SK-N-SH (cell line): ENCODE measurements around the gene SLC2A9. TPM values are rescaled to one million over a fixed set of nuclear protein-coding genes. Genes with fewer than 3 reads are reported as not detected.

Source experiments
- CTCF ChIA-PET: fragments of 300-600, 350-600 bp; formaldehyde crosslinking; extraction: SDS; loops from one replicate; lab custom pipeline; 2021; lab: Yijun Ruan, JAX
- POLR2A ChIA-PET: fragments of 350-600 bp; sonication (Branson Sonifier 250); formaldehyde crosslinking; extraction: SDS; loops from one replicate; lab custom pipeline; 2020; ENCODE audit warnings: antibody characterized with exemption, inconsistent platforms; lab: Yijun Ruan, JAX
- DNase-seq: peaks from one replicate; pipeline ENCODE4 v3.0.0; 2012
- H2AFZ ChIP-seq: fragments of 200-600 bp; sonication (generic); 2 replicates; pipeline ENCODE4 v1.8.1; 2016; ENCODE audit warnings: antibody characterized with exemption, mild to moderate bottlenecking, low read depth
- H3F3A ChIP-seq: fragments of 200-600 bp; sonication (generic); replicated peaks from 2 replicates; pipeline ENCODE3; 2016; ENCODE audit warnings: antibody characterized with exemption, mild to moderate bottlenecking; ENCODE audit not compliant: insufficient read depth
- H3K27ac ChIP-seq, 2 experiments: fragments of 200-500 bp in 1 of 2; fragments of 200-600 bp in 1 of 2; sonication (Bioruptor generic) in 1 of 2; sonication (generic), shearing (Covaris generic) in 1 of 2; 2 replicates each; pipeline versions ENCODE4 v1.5.1 to v1.6.1; 2014 to 2016; ENCODE audit warnings: low read depth in 2 of 2, inconsistent platforms in 1 of 2, low read length in 1 of 2, mild to moderate bottlenecking in 1 of 2, mixed read lengths in 1 of 2
- H3K27me3 ChIP-seq: fragments of 200-600 bp; sonication (generic), shearing (Covaris generic); 2 replicates; pipeline ENCODE4 v1.6.1; 2016; ENCODE audit warnings: mixed run types; ENCODE audit not compliant: insufficient read depth
- H3K36me3 ChIP-seq, 2 experiments: fragments of 200-500 bp in 1 of 2; fragments of 200-600 bp in 1 of 2; sonication (Bioruptor generic) in 1 of 2; sonication (generic) in 1 of 2; replicated peaks in 1 of 2; 2 replicates each; pipeline versions ENCODE3 to v1.5.1; 2014 to 2016; ENCODE audit warnings: low read length in 1 of 2, mild to moderate bottlenecking in 1 of 2; ENCODE audit not compliant: insufficient read depth in 2 of 2, control insufficient read depth in 1 of 2
- H3K4me1 ChIP-seq, 2 experiments: fragments of 200-500 bp in 1 of 2; fragments of 200-600 bp in 1 of 2; sonication (Bioruptor generic) in 1 of 2; sonication (generic), shearing (Covaris generic) in 1 of 2; 2 replicates each; pipeline versions ENCODE4 v1.5.1 to v1.6.1; 2014 to 2016; ENCODE audit warnings: low read depth in 1 of 2, low read length in 1 of 2, mixed run types in 1 of 2; ENCODE audit not compliant: insufficient read depth in 2 of 2, control insufficient read depth in 1 of 2
- H3K4me2 ChIP-seq: fragments of 200-600 bp; sonication (generic), shearing (Covaris generic); 2 replicates; pipeline ENCODE4 v1.6.1; 2017; ENCODE audit warnings: mixed run types
- H3K4me3 ChIP-seq, 2 experiments: fragments of 200-500 bp in 1 of 2; fragments of 200-600 bp in 1 of 2; sonication (Bioruptor generic) in 1 of 2; sonication (generic), shearing (Covaris generic) in 1 of 2; 2 replicates each; pipeline versions ENCODE4 v1.5.1 to v1.8.1; 2014 to 2016; ENCODE audit warnings: low read depth in 2 of 2, inconsistent platforms in 1 of 2, low read length in 1 of 2, mild to moderate bottlenecking in 1 of 2, mixed read lengths in 1 of 2, moderate library complexity in 1 of 2
- H3K79me2 ChIP-seq: fragments of 200-600 bp; sonication (generic); 2 replicates; pipeline ENCODE4 v1.8.1; 2017; ENCODE audit warnings: mild to moderate bottlenecking; ENCODE audit not compliant: insufficient read depth
- H3K9ac ChIP-seq: fragments of 200-600 bp; sonication (generic); 2 replicates; pipeline ENCODE4 v1.6.1; 2017; ENCODE audit warnings: mixed run types
- H3K9me2 ChIP-seq: fragments of 200-600 bp; sonication (generic); 2 replicates; pipeline ENCODE4 v1.6.1; 2017; ENCODE audit warnings: mixed run types
- H3K9me3 ChIP-seq: fragments of 200-600 bp; sonication (generic); 2 replicates; pipeline ENCODE4 v1.6.1; 2017; ENCODE audit warnings: mixed run types, mild to moderate bottlenecking, moderate library complexity
- H4K20me1 ChIP-seq: fragments of 200-600 bp; sonication (generic); 2 replicates; pipeline ENCODE4 v1.6.1; 2017; ENCODE audit warnings: mild to moderate bottlenecking, mixed run types; ENCODE audit not compliant: insufficient read depth
- EP300 ChIP-seq, 2 experiments: IDR thresholded peaks; 2 replicates each; pipeline versions ENCODE4 v1.4.0 to v1.6.1; 2012; ENCODE audit warnings: borderline replicate concordance in 1 of 2, low read depth in 1 of 2, low read length in 1 of 2
- EZH2phosphoT487 ChIP-seq: fragments of 200-600 bp; sonication (generic); IDR thresholded peaks from 2 replicates; pipeline ENCODE4 v1.6.1; 2017; ENCODE audit warnings: low read depth, mixed run types, mild to moderate bottlenecking, antibody characterized with exemption, moderate library complexity, borderline replicate concordance
- FOXJ3 ChIP-seq: sonication (generic); formaldehyde crosslinking; IDR thresholded peaks from 2 replicates; pipeline ENCODE4 v1.5.1; 2020; ENCODE audit warnings: mild to moderate bottlenecking, missing genetic modification reagents
- FOXM1 ChIP-seq: IDR thresholded peaks from 2 replicates; pipeline ENCODE4 v1.4.0; 2012; ENCODE audit warnings: low read depth, mild to moderate bottlenecking
- GATA2 ChIP-seq: sonication (generic); formaldehyde crosslinking; IDR thresholded peaks from 2 replicates; pipeline ENCODE4 v1.5.0; 2020; ENCODE audit warnings: mild to moderate bottlenecking, missing genetic modification reagents
- JUND ChIP-seq: IDR thresholded peaks from 2 replicates; pipeline ENCODE4 v1.4.0; 2012
- MAX ChIP-seq: IDR thresholded peaks from 2 replicates; pipeline ENCODE4 v1.4.0; 2012; ENCODE audit warnings: low read depth
- MEF2A ChIP-seq: IDR thresholded peaks from 2 replicates; pipeline ENCODE4 v1.4.0; 2012; ENCODE audit warnings: low read depth, borderline replicate concordance
- NFIC ChIP-seq: IDR thresholded peaks from 2 replicates; pipeline ENCODE4 v1.4.0; 2012; ENCODE audit warnings: borderline replicate concordance
- NRF1 ChIP-seq: IDR thresholded peaks from 2 replicates; pipeline ENCODE4 v1.6.1; 2012; ENCODE audit warnings: low read depth, mild to moderate bottlenecking, low read length
- RAD21 ChIP-seq: IDR thresholded peaks from 2 replicates; pipeline ENCODE4 v1.6.1; 2012; ENCODE audit warnings: mild to moderate bottlenecking, low read length
- RXRA ChIP-seq: IDR thresholded peaks from 2 replicates; pipeline ENCODE4 v1.4.0; 2012; ENCODE audit warnings: low read depth, mild to moderate bottlenecking, borderline replicate concordance
- SMC3 ChIP-seq: IDR thresholded peaks from 2 replicates; pipeline ENCODE4 v1.6.1; 2012; ENCODE audit warnings: low read depth, low read length, improper control_type of control experiment
- TAF1 ChIP-seq: IDR thresholded peaks from 2 replicates; pipeline ENCODE4 v1.6.1; 2012; ENCODE audit warnings: low read depth, mild to moderate bottlenecking, low read length, moderate library complexity, borderline replicate concordance
- TEAD4 ChIP-seq: IDR thresholded peaks from 2 replicates; pipeline ENCODE4 v1.4.0; 2012; ENCODE audit warnings: mild to moderate bottlenecking, borderline replicate concordance; ENCODE audit not compliant: insufficient read depth
- USF2 ChIP-seq: fragments of 150-350 bp; IDR thresholded peaks from 2 replicates; pipeline ENCODE4 v1.6.1; 2017; ENCODE audit warnings: antibody characterized with exemption, low read length, low read depth, borderline replicate concordance
- YY1 ChIP-seq: IDR thresholded peaks from 2 replicates; pipeline ENCODE4 v1.4.0; 2012; ENCODE audit warnings: low read depth, mild to moderate bottlenecking
- WGBS: methylation state at CpG from one replicate; pipeline ENCODE4 v1.1.6; 2017; ENCODE audit warnings: low lambda C conversion rate; 5-methylcytosine and 5-hydroxymethylcytosine counted together
- polyA plus RNA-seq, 3 experiments: library from polyadenylated mRNA; depleted of rRNA; stranded (reverse); fragments of >200 nt; gene quantifications; 2 replicates each; pipeline ENCODE4 v1.2.3, GENCODE V29; 2012

The SLC2A9 gene
- polyA plus RNA-seq, 1 of the 3 experiments (the other 2 are of a cell fraction), result not detected

GRCh38 chr4:10001757-10002156, 19.5 kb downstream of the SLC2A9 start (continued):
- TF ChIP-seq EP300 (IDR thresholded peaks at IDR 0.05; ENCODE audit: borderline replicate concordance in 1 of 2, low read depth in 1 of 2, low read length in 1 of 2) (no peak), SMC3 (no peak), TAF1 (no peak), MEF2A (no peak), NRF1 (no peak), FOXM1 (no peak), MAX (no peak), JUND (no peak), EZH2phosphoT487 (no peak), TEAD4 (no peak), RAD21 (no peak), FOXJ3 (CRISPR knock-in tag) (no peak), RXRA (no peak)

GRCh38 chr4:9999956-10000561, 21.2 kb downstream of the SLC2A9 start:
- WGBS, result 18% methylated on average over 4 of the region's 4 CpGs
- no peaks in the 10 kb centered on the region for H3K27me3 ChIP-seq
- no peaks in the 10 kb centered on the region for H3K9me2 ChIP-seq
- peaks cover 0 to 4% of the 10 kb centered on the region in 2 experiments; a peak in 1 of 4 replicates for H3K4me1 ChIP-seq
- TF ChIP-seq NFIC (no peak), YY1 (no peak), MAX (no peak), GATA2 (no peak), JUND (no peak), USF2 (no peak)
- no peak overlapping the region for H2AFZ ChIP-seq
- no peaks in the 10 kb centered on the region for H3K9me3 ChIP-seq
- CTCF ChIA-PET, result interaction anchor here (1.1 to 1.4 kb wide), 2 partner anchors 10 to 15 kb away, joined by 3 read pairs; no protein-coding TSS in a partner anchor
- H3K4me2 ChIP-seq, result no peak overlapping the region
- no peaks in the 10 kb centered on the region for H3F3A ChIP-seq
- no peak overlapping the region for H3K27ac ChIP-seq
- DNase-seq, result no peak
- H4K20me1 ChIP-seq, result no peaks in the 10 kb centered on the region
- POLR2A ChIA-PET, result no interaction called here
- no peak overlapping the region for H3K9ac ChIP-seq
- no peak overlapping the region for H3K4me3 ChIP-seq
- H3K36me3 ChIP-seq, result no peaks in the 10 kb centered on the region
- no peaks in the 10 kb centered on the region for H3K79me2 ChIP-seq
